Neural crest cell (in vitro differentiated cells): Measurements from ENCODE around the gene RBM34. TPM values are rescaled to one million over a fixed set of nuclear protein-coding genes. Genes with fewer than 3 reads are reported as not detected.
"Not testable (repeated sequence)": the region's sequence is repeated elsewhere in the genome, so short reads cannot be mapped to it uniquely, and the experiment has no call there.

ENCODE experiments used
- DNase-seq: peaks from one replicate; pipeline ENCODE4 v3.0.0; 2021; ENCODE audit warnings: low read depth, mixed read lengths, low spot score
- H3K27ac Mint-ChIP-seq: one replicate; pipeline ENCODE4 v1.8.0; 2021; ENCODE audit warnings: mild to moderate bottlenecking, mixed read lengths; ENCODE audit not compliant: unreplicated experiment
- H3K27me3 Mint-ChIP-seq: 2 replicates; pipeline ENCODE4 v1.8.0; 2021; ENCODE audit warnings: low read depth, mild to moderate bottlenecking, mixed read lengths
- H3K36me3 Mint-ChIP-seq: 2 replicates; pipeline ENCODE4 v1.8.0; 2021; ENCODE audit warnings: low read depth, mild to moderate bottlenecking, mixed read lengths
- H3K4me1 Mint-ChIP-seq: 2 replicates; pipeline ENCODE4 v1.8.0; 2021; ENCODE audit warnings: mixed read lengths
- H3K4me3 Mint-ChIP-seq: one replicate; pipeline ENCODE4 v1.8.0; 2021; ENCODE audit warnings: mild to moderate bottlenecking, mixed read lengths
- H3K9me3 Mint-ChIP-seq: 2 replicates; pipeline ENCODE4 v1.8.0; 2021; ENCODE audit warnings: mixed read lengths
- total RNA-seq: library from RNA; stranded (reverse); gene quantifications from 2 replicates; pipeline ENCODE4 v1.2.1, GENCODE V29; 2021
- TF ChIP-seq, protein P1 (sequence below): fragments of 200-600 bp; sonication (generic); conservative IDR thresholded peaks from 2 replicates; pipeline ENCODE4 v1.5.0; 2021; ENCODE audit warnings: antibody characterized with exemption, mild to moderate bottlenecking

The RBM34 gene
- total RNA-seq, 1 donor from 2014 or later: 102 TPM

DNA sequence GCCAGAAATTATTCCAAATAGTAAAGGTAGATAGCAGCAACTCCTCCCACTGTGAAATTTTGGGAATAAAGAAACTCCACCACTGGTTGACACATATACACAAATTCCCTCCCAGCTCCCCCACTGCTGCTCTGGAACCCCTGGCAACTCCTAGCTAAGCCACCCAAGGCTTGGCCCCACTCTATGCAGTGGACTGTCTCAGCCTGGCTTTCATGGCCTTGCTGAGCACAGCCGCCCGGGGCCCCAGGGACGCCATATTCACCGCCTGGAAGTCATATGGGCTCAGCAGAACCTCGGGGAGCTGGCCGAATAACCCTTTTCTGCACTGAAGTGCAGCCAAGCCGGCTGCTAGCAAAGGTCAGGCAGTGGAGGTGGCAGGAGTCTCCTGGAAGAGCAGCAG lies 15.4 kb upstream of the RBM34 start:
- H3K27me3 Mint-ChIP-seq: no peaks in the 10 kb centered on the region
- TF ChIP-seq, protein P1, sequence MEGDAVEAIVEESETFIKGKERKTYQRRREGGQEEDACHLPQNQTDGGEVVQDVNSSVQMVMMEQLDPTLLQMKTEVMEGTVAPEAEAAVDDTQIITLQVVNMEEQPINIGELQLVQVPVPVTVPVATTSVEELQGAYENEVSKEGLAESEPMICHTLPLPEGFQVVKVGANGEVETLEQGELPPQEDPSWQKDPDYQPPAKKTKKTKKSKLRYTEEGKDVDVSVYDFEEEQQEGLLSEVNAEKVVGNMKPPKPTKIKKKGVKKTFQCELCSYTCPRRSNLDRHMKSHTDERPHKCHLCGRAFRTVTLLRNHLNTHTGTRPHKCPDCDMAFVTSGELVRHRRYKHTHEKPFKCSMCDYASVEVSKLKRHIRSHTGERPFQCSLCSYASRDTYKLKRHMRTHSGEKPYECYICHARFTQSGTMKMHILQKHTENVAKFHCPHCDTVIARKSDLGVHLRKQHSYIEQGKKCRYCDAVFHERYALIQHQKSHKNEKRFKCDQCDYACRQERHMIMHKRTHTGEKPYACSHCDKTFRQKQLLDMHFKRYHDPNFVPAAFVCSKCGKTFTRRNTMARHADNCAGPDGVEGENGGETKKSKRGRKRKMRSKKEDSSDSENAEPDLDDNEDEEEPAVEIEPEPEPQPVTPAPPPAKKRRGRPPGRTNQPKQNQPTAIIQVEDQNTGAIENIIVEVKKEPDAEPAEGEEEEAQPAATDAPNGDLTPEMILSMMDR: no peak
- no peaks in the 10 kb centered on the region for H3K9me3 Mint-ChIP-seq
- H3K4me1 Mint-ChIP-seq: no peaks in the 10 kb centered on the region
- no peak for DNase-seq
- peaks cover 10% of the 10 kb centered on the region for H3K36me3 Mint-ChIP-seq
- peak overlapping the region; percentile 78 for H3K27ac Mint-ChIP-seq
- H3K4me3 Mint-ChIP-seq: no peak overlapping the region

DNA sequence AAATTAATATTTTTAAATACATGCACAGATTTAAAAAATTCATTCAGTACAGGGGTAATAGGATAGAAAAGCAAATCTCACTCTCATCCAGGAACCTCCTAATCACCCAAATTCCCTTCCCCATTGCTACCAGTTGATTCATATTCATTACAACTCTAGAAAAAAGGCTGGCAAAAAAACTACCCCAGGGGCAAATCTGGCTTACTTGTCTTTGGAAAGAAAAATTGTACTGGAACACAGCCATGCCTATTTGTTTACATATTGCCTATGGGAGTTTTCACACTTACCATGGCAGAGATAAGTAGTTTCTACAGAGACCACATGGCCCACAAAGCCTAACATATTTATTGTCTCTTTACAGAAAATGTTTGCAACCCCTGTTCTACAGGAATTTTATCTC lies 8.9 kb upstream of the RBM34 start:
- H3K36me3 Mint-ChIP-seq: peaks cover 9% of the 10 kb centered on the region
- no peak overlapping the region for H3K4me3 Mint-ChIP-seq
- H3K27me3 Mint-ChIP-seq: no peaks in the 10 kb centered on the region
- H3K9me3 Mint-ChIP-seq: no peaks in the 10 kb centered on the region
- no peaks in the 10 kb centered on the region for H3K4me1 Mint-ChIP-seq
- no peak overlapping the region for H3K27ac Mint-ChIP-seq
- TF ChIP-seq, protein P1: no peak
- DNase-seq: no peak

DNA sequence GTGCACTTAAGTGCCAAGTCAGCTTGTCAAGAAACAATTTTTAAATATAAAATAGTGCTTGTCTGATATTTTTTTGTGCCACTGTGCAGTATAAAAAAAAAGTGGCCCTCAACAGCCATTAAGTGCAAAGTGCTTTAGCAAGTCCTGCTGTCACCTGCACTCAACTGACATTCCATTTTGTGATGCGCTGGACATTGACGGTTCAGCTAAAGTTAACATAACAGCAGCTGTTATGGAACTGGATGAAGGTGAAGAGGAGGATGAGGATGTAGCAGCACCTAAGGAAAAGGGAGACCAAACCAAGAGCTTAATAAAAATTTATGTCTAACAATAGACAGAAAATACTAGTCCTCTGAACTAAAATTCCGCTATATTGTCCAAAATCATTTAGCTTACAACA lies 7.3 kb upstream of the RBM34 start:
- Mint-ChIP-seq H3K4me3 (no peak overlapping the region), H3K36me3 (peaks cover 8% of the 10 kb centered on the region), H3K27me3 (no peaks in the 10 kb centered on the region), H3K9me3 (no peaks in the 10 kb centered on the region), H3K4me1 (no peaks in the 10 kb centered on the region), H3K27ac (no peak overlapping the region)
- no peak for DNase-seq
- TF ChIP-seq, protein P1: no peak

DNA sequence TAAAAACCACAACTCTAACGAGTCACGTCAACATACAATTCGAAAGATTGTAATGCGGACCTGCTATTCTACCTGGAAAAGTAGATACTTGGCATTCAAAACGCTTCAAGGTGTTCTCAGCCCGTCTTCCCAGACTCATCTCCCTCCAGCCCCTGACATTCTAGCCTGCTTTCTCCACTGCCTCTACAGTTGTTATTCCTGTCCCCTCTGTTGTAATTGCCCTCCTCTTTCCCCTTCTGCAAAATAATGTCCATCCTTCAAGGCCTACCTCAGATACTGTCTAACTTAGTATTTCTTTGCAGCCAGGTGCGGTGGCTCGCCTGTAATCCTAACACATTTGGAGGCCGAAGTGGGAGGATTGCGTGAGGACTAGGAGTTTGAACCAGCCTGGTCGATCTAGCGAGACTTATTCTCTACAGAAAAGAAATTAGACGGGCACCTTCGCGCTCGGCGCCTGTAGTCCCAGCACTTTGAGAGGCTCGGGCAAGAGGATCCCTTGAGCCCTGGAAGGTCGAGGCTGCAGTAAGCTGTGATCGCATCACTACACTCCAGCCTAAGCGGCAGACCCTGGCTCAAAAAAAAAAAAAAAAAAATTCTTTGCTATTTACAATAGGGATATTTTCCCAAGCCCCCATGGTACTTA lies 756 bp upstream of the RBM34 start:
- H3K9me3 Mint-ChIP-seq: no peaks in the 10 kb centered on the region
- DNase-seq: no peak
- peaks cover 22% of the 10 kb centered on the region for H3K4me1 Mint-ChIP-seq
- H3K36me3 Mint-ChIP-seq: peaks cover 2% of the 10 kb centered on the region
- TF ChIP-seq, protein P1: no peak
- peak overlapping the region; percentile 97 for H3K4me3 Mint-ChIP-seq
- no peaks in the 10 kb centered on the region for H3K27me3 Mint-ChIP-seq
- H3K27ac Mint-ChIP-seq: peak overlapping the region; percentile 44

DNA sequence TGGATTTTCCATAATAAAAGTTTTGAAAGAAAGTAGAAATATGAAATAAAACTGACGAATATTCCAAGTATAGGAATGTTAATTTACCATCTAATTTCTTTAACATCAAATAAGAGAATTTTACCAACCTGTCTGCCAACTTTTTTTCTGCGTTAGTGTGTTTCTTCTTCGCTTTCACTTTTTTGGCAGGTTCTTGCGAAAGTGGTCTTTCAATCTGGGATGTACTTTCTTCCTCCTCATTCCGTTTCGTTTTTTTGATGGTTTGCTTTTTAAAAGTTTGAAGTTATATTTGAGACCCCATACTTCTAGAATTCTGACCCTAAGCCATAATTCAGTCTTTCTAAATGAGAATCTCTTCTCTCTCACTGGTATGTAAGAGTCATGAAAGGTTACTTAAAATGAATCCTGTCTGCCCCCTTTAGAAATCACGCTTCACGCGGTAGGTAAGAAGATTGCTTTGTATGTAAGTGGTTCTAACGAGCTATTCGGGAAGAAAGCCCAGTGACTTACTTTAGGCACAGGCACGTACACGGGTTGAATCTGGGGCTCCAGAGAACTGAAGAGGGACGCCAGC lies 580 bp downstream of the RBM34 start:
- no peak for DNase-seq
- Mint-ChIP-seq H3K9me3 (no peaks in the 10 kb centered on the region), H3K4me3 (peak overlapping the region; percentile 97), H3K27ac (peak overlapping the region; percentile 97), H3K36me3 (peaks cover 2% of the 10 kb centered on the region), H3K4me1 (peaks cover 22% of the 10 kb centered on the region), H3K27me3 (no peaks in the 10 kb centered on the region)
- TF ChIP-seq, protein P1: no peak

DNA sequence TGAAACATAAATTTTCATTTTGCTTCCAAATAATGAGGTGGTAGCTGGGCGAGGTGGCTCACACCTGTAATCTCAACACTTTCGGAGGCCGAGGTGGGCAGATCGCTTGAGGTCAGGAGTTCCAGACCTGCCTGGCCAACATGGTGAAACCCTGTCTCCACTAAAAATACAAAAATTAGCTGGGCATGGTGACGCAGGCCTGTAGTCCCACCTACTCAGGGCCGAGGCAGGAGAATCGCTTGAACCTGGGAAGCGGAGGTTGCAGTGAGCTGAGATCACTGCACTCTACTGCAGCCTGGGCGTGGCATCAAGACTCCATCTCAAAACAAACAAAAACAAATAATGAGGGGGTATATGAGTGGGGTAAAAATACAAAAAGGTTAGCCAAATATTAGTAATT lies 1.1 kb downstream of the RBM34 start:
- Mint-ChIP-seq H3K27ac (peak overlapping the region; percentile 87), H3K4me1 (peaks cover 22% of the 10 kb centered on the region), H3K4me3 (peak overlapping the region; percentile 97)
- H3K36me3 Mint-ChIP-seq, H3K9me3 Mint-ChIP-seq, H3K27me3 Mint-ChIP-seq, DNase-seq: not testable (repeated sequence)

DNA sequence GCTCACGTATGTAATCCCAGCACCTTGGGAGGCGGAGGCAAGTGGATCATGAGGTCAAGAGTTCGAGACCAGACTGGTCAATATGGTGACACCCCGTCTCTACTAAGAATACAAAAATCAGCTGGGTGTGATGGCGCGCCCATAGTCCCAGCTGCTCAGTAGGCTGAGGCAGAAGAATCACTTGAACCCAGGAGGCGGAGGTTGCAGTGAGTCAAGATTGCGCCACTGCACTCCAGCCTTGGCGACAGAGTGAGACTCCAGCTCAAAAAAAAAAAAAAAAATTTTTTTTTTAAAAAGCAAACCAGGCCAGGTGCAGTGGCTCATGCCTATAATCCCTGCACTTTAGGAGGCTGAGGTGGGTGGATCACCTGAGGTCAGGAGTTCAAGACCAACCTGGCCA lies 1.8 kb downstream of the RBM34 start:
- not testable (repeated sequence) for H3K27ac Mint-ChIP-seq, DNase-seq, H3K9me3 Mint-ChIP-seq, H3K36me3 Mint-ChIP-seq, H3K27me3 Mint-ChIP-seq
- peak overlapping the region; percentile 97 for H3K4me3 Mint-ChIP-seq
- peaks cover 22% of the 10 kb centered on the region for H3K4me1 Mint-ChIP-seq
